Suppressor macrophage (primary cell): ENCODE data around the gene NANOS1.

Source experiments
- DNase-seq, 4 experiments: peaks; one replicate each; pipeline ENCODE4 v3.0.0-alpha.2; 2020 to 2022

NANOS1 gene

GRCh38 chr10:119061352-119061751 lies 31.8 kb downstream of the NANOS1 start:
- no peak for DNase-seq

GRCh38 chr10:119061926-119062325 lies 32.4 kb downstream of the NANOS1 start:
- no peak for DNase-seq

DNA sequence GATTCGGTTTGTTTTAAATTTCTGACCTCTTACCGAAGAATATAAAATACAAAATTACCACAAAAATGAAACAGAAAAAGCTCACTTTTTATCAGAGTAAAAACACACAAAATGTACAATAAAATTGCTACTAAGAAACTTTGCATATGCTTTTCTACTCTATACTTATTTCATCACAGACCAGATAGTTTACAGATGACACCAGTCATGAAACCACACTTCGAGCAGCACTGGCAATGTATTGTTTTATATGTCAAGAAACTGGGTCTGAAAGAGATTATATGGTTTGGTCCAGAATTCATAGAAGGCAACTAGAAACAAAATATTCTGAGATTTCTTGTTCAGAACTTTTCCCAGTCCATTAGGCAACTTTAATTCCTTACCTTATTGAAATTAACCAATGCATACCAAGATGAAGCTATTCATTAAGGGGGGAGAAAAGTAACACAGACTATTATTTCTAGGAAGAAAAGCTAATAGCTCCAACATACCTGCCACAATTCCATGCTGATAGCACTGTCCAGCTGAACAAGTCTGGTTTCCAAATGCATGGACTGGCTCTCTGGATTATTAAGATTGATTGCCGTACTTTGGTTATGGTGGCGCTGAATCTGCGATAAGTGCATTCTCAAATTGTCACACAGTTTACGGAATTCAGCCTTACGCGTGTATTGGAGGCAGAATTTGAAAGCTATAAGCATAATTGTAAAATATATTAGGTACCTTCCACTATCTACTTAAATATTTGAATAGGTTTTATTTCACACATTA lies 41.1 kb downstream of the NANOS1 start:
- DNase-seq, result no peak

- DNase-seq, result no peak
Measured at GRCh38 chr10:119073584-119073983, 44.1 kb downstream of the NANOS1 start.

- no peak for DNase-seq
Measured at GRCh38 chr10:119078422-119079179, 49.1 kb downstream of the NANOS1 start.

- DNase-seq, result peak; percentile 83 to 94 (median 92)
Measured at GRCh38 chr10:119079599-119080520, 50.3 kb downstream of the NANOS1 start.

GRCh38 chr10:119080521-119081259 lies 51.2 kb downstream of the NANOS1 start, which contains the start of gene EIF3A:
EIF3A (minus strand) TSS chr10:119080817; CDS start chr10:119080676, 141 bp downstream.
- peak; percentile 97 to 99 (median 98) for DNase-seq
